ENCODE data around the gene GHRHR. TPM values are rescaled to one million over a fixed set of nuclear protein-coding genes. Genes with fewer than 3 reads are reported as not detected.
A peak's percentile ranks its signal among the peaks of the same experiment; 100 is the strongest.

GHRHR gene
- total RNA-seq, 2 experiments from 2014 or later, result not detected

DNA sequence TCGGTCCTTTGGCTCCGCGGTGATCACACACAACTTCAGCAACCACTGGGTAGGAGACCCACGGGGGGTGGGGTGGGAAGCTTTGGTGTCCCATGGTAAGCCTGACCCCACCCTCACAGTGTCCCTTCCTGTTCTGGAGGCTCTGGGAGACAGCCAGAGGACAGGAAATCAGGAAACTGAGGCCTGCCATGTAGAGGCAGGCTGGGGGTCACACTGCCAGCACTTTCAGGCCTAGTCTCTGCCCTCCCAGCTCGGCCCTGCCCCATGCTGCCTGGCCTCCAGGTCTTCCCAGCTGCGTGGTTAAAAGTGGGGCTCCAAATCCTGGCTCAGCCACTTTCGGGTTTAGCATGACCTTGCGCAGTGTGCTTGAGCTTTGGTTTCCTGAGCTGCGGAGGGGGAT lies 41.2 kb upstream of the GHRHR start:
- Mint-ChIP-seq H3K4me3 (no peak overlapping the region), H3K4me1 (ENCODE audit: low read depth) (no peaks in the 10 kb centered on the region), H3K27me3 (ENCODE audit: low read depth) (no peaks in the 10 kb centered on the region), H3K9me3 (ENCODE audit: insufficient read depth) (peaks cover 3% of the 10 kb centered on the region), H3K36me3 (ENCODE audit: low read depth) (no peaks in the 10 kb centered on the region), H3K27ac (no peak overlapping the region)
- no peak for DNase-seq
- POLR2A ChIA-PET, result no interaction called here
- CTCF ChIA-PET, result no interaction called here
- no peak for ATAC-seq

DNA sequence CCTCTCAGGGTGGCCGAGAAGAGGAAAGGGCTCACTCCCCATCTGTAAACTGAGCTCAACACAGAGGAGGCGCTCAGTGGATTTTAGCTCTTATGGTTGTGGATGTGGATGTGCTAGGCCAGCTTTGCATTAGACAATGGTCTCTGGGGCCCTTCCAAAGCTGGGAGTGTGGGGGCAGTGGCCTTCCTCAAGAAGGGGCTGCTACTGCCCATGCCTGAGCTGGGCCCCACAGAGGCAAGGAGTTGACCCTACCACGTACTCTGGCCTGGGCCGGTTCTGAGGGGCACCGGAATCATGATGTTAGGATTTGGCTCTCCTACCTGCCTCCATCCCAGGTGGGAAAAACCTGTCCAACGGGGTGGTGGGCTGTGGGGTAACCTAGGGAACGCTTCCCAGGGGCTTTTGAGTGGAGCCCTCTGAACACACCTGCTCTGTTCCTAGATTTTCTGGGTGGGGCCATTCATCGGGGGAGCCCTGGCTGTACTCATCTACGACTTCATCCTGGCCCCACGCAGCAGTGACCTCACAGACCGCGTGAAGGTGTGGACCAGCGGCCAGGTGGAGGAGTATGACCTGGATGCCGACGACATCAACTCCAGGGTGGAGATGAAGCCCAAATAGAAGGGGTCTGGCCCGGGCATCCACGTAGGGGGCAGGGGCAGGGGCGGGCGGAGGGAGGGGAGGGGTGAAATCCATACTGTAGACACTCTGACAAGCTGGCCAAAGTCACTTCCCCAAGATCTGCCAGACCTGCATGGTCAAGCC lies 40.6 kb upstream of the GHRHR start:
- DNase-seq (no peak), ATAC-seq (no peak)
- Mint-ChIP-seq H3K27ac (no peak overlapping the region), H3K4me3 (no peak overlapping the region), H3K4me1 (ENCODE audit: low read depth) (no peaks in the 10 kb centered on the region), H3K27me3 (ENCODE audit: low read depth) (no peaks in the 10 kb centered on the region), H3K9me3 (ENCODE audit: insufficient read depth) (peaks cover 8% of the 10 kb centered on the region), H3K36me3 (ENCODE audit: low read depth) (no peaks in the 10 kb centered on the region)
- ChIA-PET POLR2A (no interaction called here), CTCF (interaction anchor here (1.1 kb wide), 1 partner anchor 16 kb away, joined by 3 read pairs; no protein-coding TSS in a partner anchor)

GRCh38 chr7:30923774-30924413 lies 39.9 kb upstream of the GHRHR start:
- no peak overlapping the region for H3K4me3 Mint-ChIP-seq
- H3K9me3 Mint-ChIP-seq (ENCODE audit: insufficient read depth), result peaks cover 8% of the 10 kb centered on the region
- H3K27me3 Mint-ChIP-seq (ENCODE audit: low read depth), result no peaks in the 10 kb centered on the region
- ChIA-PET CTCF (interaction anchor here (1.1 kb wide), 1 partner anchor 16 kb away, joined by 3 read pairs; no protein-coding TSS in a partner anchor), POLR2A (no interaction called here)
- no peaks in the 10 kb centered on the region for H3K4me1 Mint-ChIP-seq (ENCODE audit: low read depth)
- no peak overlapping the region for H3K27ac Mint-ChIP-seq
- ATAC-seq (no peak), DNase-seq (no peak)
- no peaks in the 10 kb centered on the region for H3K36me3 Mint-ChIP-seq (ENCODE audit: low read depth)

DNA sequence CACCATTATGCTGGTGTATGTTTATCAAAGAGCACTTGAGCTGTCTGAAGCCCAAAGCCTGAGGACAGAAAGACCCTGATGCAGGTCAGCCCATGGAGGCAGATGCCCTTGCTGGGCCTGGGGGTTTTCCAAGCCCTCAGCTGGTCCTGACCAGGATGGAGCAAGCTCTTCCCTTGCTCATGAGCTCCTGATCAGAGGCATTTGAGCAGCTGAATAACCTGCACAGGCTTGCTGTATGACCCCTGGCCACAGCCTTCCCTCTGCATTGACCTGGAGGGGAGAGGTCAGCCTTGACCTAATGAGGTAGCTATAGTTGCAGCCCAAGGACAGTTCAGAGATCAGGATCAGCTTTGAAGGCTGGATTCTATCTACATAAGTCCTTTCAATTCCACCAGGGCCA lies 39.1 kb upstream of the GHRHR start:
- CTCF ChIA-PET, result interaction anchor here (1.0 kb wide), 1 partner anchor 15 kb away, joined by 3 read pairs; no protein-coding TSS in a partner anchor
- no peak overlapping the region for H3K27ac Mint-ChIP-seq
- H3K27me3 Mint-ChIP-seq (ENCODE audit: low read depth), result peaks cover 3% of the 10 kb centered on the region

GRCh38 chr7:30925117-30925516 lies 38.6 kb upstream of the GHRHR start:
- ChIA-PET CTCF (interaction anchor here (1.0 kb wide), 1 partner anchor 14 kb away, joined by 3 read pairs; no protein-coding TSS in a partner anchor), POLR2A (no interaction called here)
- peaks cover 8% of the 10 kb centered on the region for H3K9me3 Mint-ChIP-seq (ENCODE audit: insufficient read depth)
- H3K36me3 Mint-ChIP-seq (ENCODE audit: low read depth), result no peaks in the 10 kb centered on the region
- ATAC-seq, result no peak
- no peak for DNase-seq
- H3K27me3 Mint-ChIP-seq (ENCODE audit: low read depth), result peaks cover 7% of the 10 kb centered on the region
- H3K4me1 Mint-ChIP-seq (ENCODE audit: low read depth), result no peaks in the 10 kb centered on the region
- H3K27ac Mint-ChIP-seq, result no peak overlapping the region
- H3K4me3 Mint-ChIP-seq, result no peak overlapping the region

More for the DNA sequence above, 39.1 kb upstream of the GHRHR start:
- H3K36me3 Mint-ChIP-seq (ENCODE audit: low read depth), result no peaks in the 10 kb centered on the region
- H3K4me3 Mint-ChIP-seq, result no peak overlapping the region
- H3K9me3 Mint-ChIP-seq (ENCODE audit: insufficient read depth), result peaks cover 8% of the 10 kb centered on the region
- POLR2A ChIA-PET, result no interaction called here
- DNase-seq (no peak), ATAC-seq (no peak)
- H3K4me1 Mint-ChIP-seq (ENCODE audit: low read depth), result no peaks in the 10 kb centered on the region

GRCh38 chr7:30925913-30926312 lies 37.8 kb upstream of the GHRHR start:
- Mint-ChIP-seq H3K9me3 (ENCODE audit: insufficient read depth) (peaks cover 8% of the 10 kb centered on the region), H3K4me3 (no peak overlapping the region), H3K36me3 (ENCODE audit: low read depth) (no peaks in the 10 kb centered on the region), H3K27ac (no peak overlapping the region), H3K4me1 (ENCODE audit: low read depth) (no peaks in the 10 kb centered on the region), H3K27me3 (ENCODE audit: low read depth) (peaks cover 7% of the 10 kb centered on the region)
- DNase-seq (no peak), ATAC-seq (no peak)
- POLR2A ChIA-PET, result no interaction called here
- CTCF ChIA-PET, result no interaction called here

GRCh38 chr7:30926313-30926712 lies 37.4 kb upstream of the GHRHR start:
- ChIA-PET POLR2A (no interaction called here), CTCF (no interaction called here)
- peaks cover 8% of the 10 kb centered on the region for H3K9me3 Mint-ChIP-seq (ENCODE audit: insufficient read depth)
- no peaks in the 10 kb centered on the region for H3K36me3 Mint-ChIP-seq (ENCODE audit: low read depth)
- H3K27me3 Mint-ChIP-seq (ENCODE audit: low read depth), result peaks cover 7% of the 10 kb centered on the region
- no peak for ATAC-seq
- no peak overlapping the region for H3K27ac Mint-ChIP-seq
- H3K4me3 Mint-ChIP-seq, result no peak overlapping the region
- H3K4me1 Mint-ChIP-seq (ENCODE audit: low read depth), result no peaks in the 10 kb centered on the region
- DNase-seq, result no peak

DNA sequence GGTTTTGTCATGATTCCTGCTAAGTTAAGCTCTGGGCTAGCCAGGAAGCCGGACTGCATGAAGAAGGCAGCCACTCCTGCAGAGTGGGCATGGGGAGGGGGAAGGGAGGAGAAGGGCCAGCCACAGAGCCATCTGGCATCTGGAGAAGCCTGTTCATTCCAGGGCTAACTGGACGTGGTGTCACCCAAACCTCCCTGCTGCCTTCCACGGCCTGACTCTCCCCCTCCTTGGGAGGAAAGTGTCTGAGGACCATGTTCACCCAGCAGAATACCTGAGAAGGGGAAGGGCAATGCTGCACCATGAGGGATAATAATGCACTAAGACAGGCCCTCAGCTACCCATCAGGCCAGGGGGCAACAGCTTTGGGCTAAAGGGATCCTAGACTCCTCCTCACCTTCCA lies 36.7 kb upstream of the GHRHR start:
- Mint-ChIP-seq H3K27ac (no peak overlapping the region), H3K4me3 (no peak overlapping the region), H3K36me3 (ENCODE audit: low read depth) (no peaks in the 10 kb centered on the region), H3K4me1 (ENCODE audit: low read depth) (no peaks in the 10 kb centered on the region), H3K9me3 (ENCODE audit: insufficient read depth) (peaks cover 8% of the 10 kb centered on the region), H3K27me3 (ENCODE audit: low read depth) (peaks cover 7% of the 10 kb centered on the region)
- DNase-seq (no peak), ATAC-seq (no peak)
- POLR2A ChIA-PET, result no interaction called here
- CTCF ChIA-PET, result no interaction called here

GRCh38 chr7:30927559-30927958 lies 36.2 kb upstream of the GHRHR start:
- ATAC-seq (no peak), DNase-seq (no peak)
- POLR2A ChIA-PET, result no interaction called here
- H3K27ac Mint-ChIP-seq, result no peak overlapping the region
- CTCF ChIA-PET, result interaction anchor here (3.2 kb wide), 1 partner anchor 11 kb away, joined by 18 read pairs; no protein-coding TSS in a partner anchor
- H3K4me3 Mint-ChIP-seq, result no peak overlapping the region
- H3K27me3 Mint-ChIP-seq (ENCODE audit: low read depth), result peaks cover 7% of the 10 kb centered on the region
- no peaks in the 10 kb centered on the region for H3K4me1 Mint-ChIP-seq (ENCODE audit: low read depth)
- peaks cover 8% of the 10 kb centered on the region for H3K9me3 Mint-ChIP-seq (ENCODE audit: insufficient read depth)
- H3K36me3 Mint-ChIP-seq (ENCODE audit: low read depth), result no peaks in the 10 kb centered on the region

DNA sequence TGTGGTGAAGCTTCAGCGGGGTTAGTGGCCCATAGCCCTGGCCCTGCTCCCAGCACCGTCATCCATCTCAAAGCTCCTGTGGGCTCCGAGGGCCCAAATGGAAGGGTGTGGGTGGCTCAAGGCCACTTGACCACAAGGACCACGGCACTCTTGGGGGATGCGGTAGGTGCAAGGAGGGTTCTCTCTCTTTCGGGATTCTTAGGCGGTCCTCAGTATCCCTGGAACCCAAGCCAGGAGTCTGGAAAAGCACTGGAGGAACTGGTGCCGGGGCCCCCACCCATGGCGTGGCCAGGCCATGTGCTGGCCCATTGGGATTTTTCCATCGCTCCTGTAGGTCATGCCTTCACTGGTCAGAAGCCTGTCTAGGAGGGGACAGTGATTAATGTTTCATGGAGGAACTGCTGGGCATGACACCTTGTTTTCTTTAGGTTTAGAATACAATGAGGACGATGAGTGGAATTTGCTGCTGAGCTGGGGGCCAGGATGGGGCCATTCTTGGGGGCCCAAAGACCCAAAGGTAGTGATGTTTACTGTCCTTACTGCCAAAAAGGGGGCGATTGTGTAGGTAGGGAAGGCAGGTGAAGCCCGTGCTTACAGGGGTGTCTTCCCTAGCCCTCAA lies 35.4 kb upstream of the GHRHR start:
- Mint-ChIP-seq H3K27me3 (ENCODE audit: low read depth) (peaks cover 7% of the 10 kb centered on the region), H3K27ac (no peak overlapping the region), H3K36me3 (ENCODE audit: low read depth) (no peaks in the 10 kb centered on the region), H3K9me3 (ENCODE audit: insufficient read depth) (peaks cover 8% of the 10 kb centered on the region), H3K4me3 (no peak overlapping the region), H3K4me1 (ENCODE audit: low read depth) (no peaks in the 10 kb centered on the region)
- CTCF ChIA-PET, result interaction anchor here (3.2 kb wide), 1 partner anchor 10 kb away, joined by 18 read pairs; no protein-coding TSS in a partner anchor
- no peak for DNase-seq
- ATAC-seq, result no peak
- POLR2A ChIA-PET, result no interaction called here

DNA sequence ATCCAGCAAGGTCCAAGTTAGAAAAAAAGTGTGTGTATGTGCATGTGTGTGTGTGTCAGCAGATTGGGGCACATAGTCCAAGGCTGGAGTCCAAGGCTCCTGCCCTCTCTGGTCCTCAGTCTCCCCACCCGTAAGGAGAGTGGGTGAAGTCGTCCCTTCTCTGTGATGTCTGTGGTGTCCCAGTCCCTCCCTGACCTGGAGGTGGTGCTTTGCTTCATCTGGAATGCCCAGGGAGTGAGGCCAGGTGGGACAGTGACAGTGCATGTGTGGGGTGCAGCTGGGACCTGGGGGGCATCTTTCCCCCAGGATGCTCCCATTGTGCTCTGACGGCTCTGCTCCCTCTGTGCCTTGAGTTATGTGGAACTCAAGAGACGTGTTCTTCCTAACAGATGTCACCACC lies 34.1 kb upstream of the GHRHR start:
- ChIA-PET CTCF (interaction anchor here (1.3 to 3.2 kb wide), 2 partner anchors 9 to 193 kb away, joined by 3 to 18 read pairs; no protein-coding TSS in a partner anchor), POLR2A (no interaction called here)
- H3K9me3 Mint-ChIP-seq (ENCODE audit: insufficient read depth), result peaks cover 8% of the 10 kb centered on the region
- no peaks in the 10 kb centered on the region for H3K4me1 Mint-ChIP-seq (ENCODE audit: low read depth)
- ATAC-seq, result no peak
- no peaks in the 10 kb centered on the region for H3K36me3 Mint-ChIP-seq (ENCODE audit: low read depth)
- peaks cover 7% of the 10 kb centered on the region for H3K27me3 Mint-ChIP-seq (ENCODE audit: low read depth)
- no peak overlapping the region for H3K4me3 Mint-ChIP-seq
- no peak overlapping the region for H3K27ac Mint-ChIP-seq
- DNase-seq, result peak; percentile 2

DNA sequence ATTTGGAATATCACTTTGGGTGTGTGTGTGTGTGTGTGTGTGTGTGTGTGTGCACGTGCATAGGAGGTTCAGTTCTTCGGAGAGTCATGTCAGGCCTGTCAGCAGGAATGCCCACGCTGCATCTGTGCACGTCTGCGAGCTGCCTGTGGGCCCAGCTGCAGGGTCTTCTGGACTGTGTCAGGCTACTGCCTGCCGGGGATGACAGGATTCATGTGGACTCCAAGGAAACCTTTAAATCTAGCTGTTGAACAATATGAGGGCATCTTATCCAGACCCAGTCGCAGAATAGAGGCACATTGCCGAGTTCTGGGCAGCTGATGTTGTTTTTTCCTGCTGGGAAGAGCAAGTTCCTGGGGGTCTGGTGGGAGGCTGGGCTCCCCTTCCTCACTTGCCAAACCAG lies 33.1 kb upstream of the GHRHR start:
- POLR2A ChIA-PET, result no interaction called here
- no peaks in the 10 kb centered on the region for H3K4me1 Mint-ChIP-seq (ENCODE audit: low read depth)
- H3K36me3 Mint-ChIP-seq (ENCODE audit: low read depth), result no peaks in the 10 kb centered on the region

More for the DNA sequence above, 33.1 kb upstream of the GHRHR start:
- Mint-ChIP-seq H3K27ac (no peak overlapping the region), H3K4me3 (no peak overlapping the region), H3K9me3 (ENCODE audit: insufficient read depth) (peaks cover 8% of the 10 kb centered on the region), H3K27me3 (ENCODE audit: low read depth) (peaks cover 7% of the 10 kb centered on the region)
- no peak for ATAC-seq
- peak; percentile 11 for DNase-seq
- CTCF ChIA-PET, result interaction anchor here (1.3 to 3.2 kb wide), 3 partner anchors 8 to 192 kb away, joined by 3 to 18 read pairs (median 4); no protein-coding TSS in a partner anchor

Measured in activated CD8-positive, alpha-beta T cell treated with anti-CD3 and anti-CD28 coated beads, Interleukin-2, amount 10 ng/mL, durations not matched to agents 7 days and 5 days (primary cell).